Fibroblast of lung (primary cell): ENCODE measurements around the gene TAL2.

ENCODE experiments used
- EZH2 ChIP-seq: IDR thresholded peaks from 2 replicates; pipeline ENCODE4 v1.5.1; 2012; ENCODE audit warnings: low read length, control low read depth, mild to moderate bottlenecking; ENCODE audit errors: missing control alignments
- TF ChIP-seq, protein P1 (sequence below), 2 donors: IDR thresholded peaks in 1 of 2; conservative IDR thresholded peaks in 1 of 2; 1 replicate in 1 of 2; 2 replicates in 1 of 2; pipeline ENCODE4 v1.5.1; 2011 to 2012; ENCODE audit warnings: low read length in 2 of 2, control low read depth in 1 of 2, inconsistent platforms in 1 of 2, low read depth in 1 of 2, mild to moderate bottlenecking in 1 of 2

DNA sequence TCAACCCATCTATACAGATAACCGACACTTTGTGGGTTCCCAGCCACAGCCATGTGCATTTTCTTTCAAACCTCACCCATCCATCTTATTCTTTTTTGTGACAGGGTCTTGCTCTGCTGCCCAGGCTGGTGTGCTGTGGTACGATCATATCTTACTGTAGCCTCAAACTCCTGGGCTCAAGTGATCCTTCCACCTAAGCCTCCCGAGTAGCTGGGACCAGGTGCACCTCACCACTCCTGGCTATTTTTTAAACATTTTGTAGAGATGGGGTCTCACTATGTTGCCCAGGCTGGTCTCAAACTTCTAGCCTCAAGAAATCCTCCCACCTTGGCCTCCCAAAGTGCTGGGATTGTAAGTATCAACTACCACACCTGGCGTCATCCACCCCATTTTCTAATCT is 24.7 kb downstream of the TAL2 start:
- TF ChIP-seq, protein P1, sequence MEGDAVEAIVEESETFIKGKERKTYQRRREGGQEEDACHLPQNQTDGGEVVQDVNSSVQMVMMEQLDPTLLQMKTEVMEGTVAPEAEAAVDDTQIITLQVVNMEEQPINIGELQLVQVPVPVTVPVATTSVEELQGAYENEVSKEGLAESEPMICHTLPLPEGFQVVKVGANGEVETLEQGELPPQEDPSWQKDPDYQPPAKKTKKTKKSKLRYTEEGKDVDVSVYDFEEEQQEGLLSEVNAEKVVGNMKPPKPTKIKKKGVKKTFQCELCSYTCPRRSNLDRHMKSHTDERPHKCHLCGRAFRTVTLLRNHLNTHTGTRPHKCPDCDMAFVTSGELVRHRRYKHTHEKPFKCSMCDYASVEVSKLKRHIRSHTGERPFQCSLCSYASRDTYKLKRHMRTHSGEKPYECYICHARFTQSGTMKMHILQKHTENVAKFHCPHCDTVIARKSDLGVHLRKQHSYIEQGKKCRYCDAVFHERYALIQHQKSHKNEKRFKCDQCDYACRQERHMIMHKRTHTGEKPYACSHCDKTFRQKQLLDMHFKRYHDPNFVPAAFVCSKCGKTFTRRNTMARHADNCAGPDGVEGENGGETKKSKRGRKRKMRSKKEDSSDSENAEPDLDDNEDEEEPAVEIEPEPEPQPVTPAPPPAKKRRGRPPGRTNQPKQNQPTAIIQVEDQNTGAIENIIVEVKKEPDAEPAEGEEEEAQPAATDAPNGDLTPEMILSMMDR (conservative IDR thresholded peaks at IDR 0.05 in 1 of 2, IDR thresholded peaks at IDR 0.05 in 1 of 2; ENCODE audit: low read depth in 1 of 2, low read length in 2 of 2), result no peak
- TF ChIP-seq EZH2, result no peak
